ENCODE results near the gene BBC3. TPM values are rescaled to one million over a fixed set of nuclear protein-coding genes. Genes with fewer than 3 reads are reported as not detected.

The BBC3 gene
- total RNA-seq, 1 donor from 2014 or later: 54.6 TPM

DNA sequence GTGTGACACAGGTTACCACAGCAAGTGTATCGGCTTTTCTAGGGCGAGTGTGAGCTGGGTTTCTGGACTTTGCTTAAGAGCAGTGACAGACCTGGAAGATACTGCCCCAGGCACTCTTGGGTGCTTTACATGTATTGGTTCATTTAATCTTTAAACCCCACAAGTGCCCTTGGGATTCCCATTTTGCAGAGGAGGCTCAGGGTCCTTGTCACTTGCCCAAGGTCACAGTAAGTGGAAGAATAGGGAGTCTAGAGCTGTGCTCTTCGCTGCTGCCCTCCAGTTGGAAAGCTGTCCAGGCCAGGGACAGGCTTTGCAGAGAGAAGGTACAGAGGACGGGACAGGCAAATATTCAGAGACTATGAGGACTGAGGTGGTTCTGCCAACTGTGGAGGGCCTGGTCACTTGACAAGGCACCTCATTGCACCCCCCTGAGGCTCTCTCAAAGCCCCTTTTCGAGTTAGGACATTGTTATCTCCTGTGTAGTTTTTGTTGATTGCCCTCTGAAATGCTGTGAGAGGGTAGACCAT is 42.4 kb downstream of the BBC3 start:
- Mint-ChIP-seq H3K9me3 (ENCODE audit: unreplicated experiment) (no peaks in the 10 kb centered on the region), H3K36me3 (ENCODE audit: low read depth, unreplicated experiment) (peaks cover 11% of the 10 kb centered on the region), H3K4me1 (ENCODE audit: low read depth, unreplicated experiment) (peaks cover 25% of the 10 kb centered on the region), H3K27ac (ENCODE audit: unreplicated experiment) (no peak overlapping the region), H3K27me3 (ENCODE audit: low read depth, unreplicated experiment) (no peaks in the 10 kb centered on the region), H3K4me3 (ENCODE audit: unreplicated experiment) (no peak overlapping the region)
- DNase-seq (ENCODE audit: low read depth): no peak
- H3K9me3 ChIP-seq (ENCODE audit: insufficient read depth, low read depth, low read length): no peaks in the 10 kb centered on the region
- no peak overlapping the region for H3K27ac ChIP-seq (ENCODE audit: low read depth, low read length)
- FAIRE-seq: no peak
- no peak overlapping the region for H3K4me3 ChIP-seq (ENCODE audit: insufficient read depth, low read depth, low read length)
- H2AFZ ChIP-seq (ENCODE audit: low read depth, low read length): no peak overlapping the region
- peaks cover 28% of the 10 kb centered on the region for H3K4me1 ChIP-seq (ENCODE audit: insufficient read depth, low read length)
- TF ChIP-seq, protein P1, sequence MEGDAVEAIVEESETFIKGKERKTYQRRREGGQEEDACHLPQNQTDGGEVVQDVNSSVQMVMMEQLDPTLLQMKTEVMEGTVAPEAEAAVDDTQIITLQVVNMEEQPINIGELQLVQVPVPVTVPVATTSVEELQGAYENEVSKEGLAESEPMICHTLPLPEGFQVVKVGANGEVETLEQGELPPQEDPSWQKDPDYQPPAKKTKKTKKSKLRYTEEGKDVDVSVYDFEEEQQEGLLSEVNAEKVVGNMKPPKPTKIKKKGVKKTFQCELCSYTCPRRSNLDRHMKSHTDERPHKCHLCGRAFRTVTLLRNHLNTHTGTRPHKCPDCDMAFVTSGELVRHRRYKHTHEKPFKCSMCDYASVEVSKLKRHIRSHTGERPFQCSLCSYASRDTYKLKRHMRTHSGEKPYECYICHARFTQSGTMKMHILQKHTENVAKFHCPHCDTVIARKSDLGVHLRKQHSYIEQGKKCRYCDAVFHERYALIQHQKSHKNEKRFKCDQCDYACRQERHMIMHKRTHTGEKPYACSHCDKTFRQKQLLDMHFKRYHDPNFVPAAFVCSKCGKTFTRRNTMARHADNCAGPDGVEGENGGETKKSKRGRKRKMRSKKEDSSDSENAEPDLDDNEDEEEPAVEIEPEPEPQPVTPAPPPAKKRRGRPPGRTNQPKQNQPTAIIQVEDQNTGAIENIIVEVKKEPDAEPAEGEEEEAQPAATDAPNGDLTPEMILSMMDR (IDR thresholded peaks at IDR 0.05; ENCODE audit: insufficient read depth, low read depth, low read length): no peak
- no peak for TF ChIP-seq EZH2 (IDR thresholded peaks at IDR 0.05; ENCODE audit: insufficient read depth, low read length)
- no peak overlapping the region for H3K4me2 ChIP-seq (ENCODE audit: low read length)
- peaks cover 56% of the 10 kb centered on the region for H4K20me1 ChIP-seq (ENCODE audit: insufficient read depth, low read length)
- H3K27me3 ChIP-seq (ENCODE audit: insufficient read depth, low read length): no peaks in the 10 kb centered on the region
- no peak overlapping the region for H3K9ac ChIP-seq (ENCODE audit: low read length)
- H3K36me3 ChIP-seq (ENCODE audit: insufficient read depth, low read length): peaks cover 6% of the 10 kb centered on the region
- H3K79me2 ChIP-seq (ENCODE audit: insufficient read depth, low read length): peaks cover 46% of the 10 kb centered on the region

DNA sequence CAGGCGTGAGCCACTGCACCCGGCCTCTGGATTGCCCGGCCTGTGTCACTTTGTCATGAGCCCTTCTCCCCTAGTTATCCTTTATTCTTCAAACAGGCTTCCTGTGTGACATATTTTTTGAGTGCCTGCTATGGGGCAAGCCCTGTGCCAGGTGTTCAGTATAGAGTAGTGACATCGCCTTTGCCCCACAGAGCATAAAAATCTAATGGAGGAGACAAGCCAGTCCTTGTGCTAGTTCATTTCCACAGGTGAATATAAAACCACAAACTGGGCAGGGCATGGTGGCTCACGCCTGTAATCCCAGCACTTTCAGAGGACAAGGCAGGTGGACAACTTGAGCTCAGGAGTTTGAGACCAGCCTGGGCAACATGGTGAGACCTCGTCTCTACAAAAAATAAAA is 43.2 kb downstream of the BBC3 start:
- Mint-ChIP-seq H3K27me3 (ENCODE audit: low read depth, unreplicated experiment) (no peaks in the 10 kb centered on the region), H3K4me3 (ENCODE audit: unreplicated experiment) (no peak overlapping the region), H3K9me3 (ENCODE audit: unreplicated experiment) (no peaks in the 10 kb centered on the region), H3K27ac (ENCODE audit: unreplicated experiment) (no peak overlapping the region), H3K4me1 (ENCODE audit: low read depth, unreplicated experiment) (peaks cover 25% of the 10 kb centered on the region), H3K36me3 (ENCODE audit: low read depth, unreplicated experiment) (peaks cover 11% of the 10 kb centered on the region)
- Histone ChIP-seq H3K4me1 (ENCODE audit: insufficient read depth, low read length) (peaks cover 33% of the 10 kb centered on the region), H3K9me3 (ENCODE audit: insufficient read depth, low read depth, low read length) (no peaks in the 10 kb centered on the region), H3K27ac (ENCODE audit: low read depth, low read length) (no peak overlapping the region), H3K36me3 (ENCODE audit: insufficient read depth, low read length) (peaks cover 12% of the 10 kb centered on the region), H3K4me3 (ENCODE audit: insufficient read depth, low read depth, low read length) (no peak overlapping the region), H3K4me2 (ENCODE audit: low read length) (no peak overlapping the region), H3K27me3 (ENCODE audit: insufficient read depth, low read length) (no peaks in the 10 kb centered on the region), H3K9ac (ENCODE audit: low read length) (no peak overlapping the region), H2AFZ (ENCODE audit: low read depth, low read length) (no peak overlapping the region), H3K79me2 (ENCODE audit: insufficient read depth, low read length) (peaks cover 50% of the 10 kb centered on the region), H4K20me1 (ENCODE audit: insufficient read depth, low read length) (peaks cover 64% of the 10 kb centered on the region)
- no peak for FAIRE-seq
- no peak for DNase-seq (ENCODE audit: low read depth)
- TF ChIP-seq EZH2 (IDR thresholded peaks at IDR 0.05; ENCODE audit: insufficient read depth, low read length): no peak
- TF ChIP-seq, protein P1 (IDR thresholded peaks at IDR 0.05; ENCODE audit: insufficient read depth, low read depth, low read length): no peak

DNA sequence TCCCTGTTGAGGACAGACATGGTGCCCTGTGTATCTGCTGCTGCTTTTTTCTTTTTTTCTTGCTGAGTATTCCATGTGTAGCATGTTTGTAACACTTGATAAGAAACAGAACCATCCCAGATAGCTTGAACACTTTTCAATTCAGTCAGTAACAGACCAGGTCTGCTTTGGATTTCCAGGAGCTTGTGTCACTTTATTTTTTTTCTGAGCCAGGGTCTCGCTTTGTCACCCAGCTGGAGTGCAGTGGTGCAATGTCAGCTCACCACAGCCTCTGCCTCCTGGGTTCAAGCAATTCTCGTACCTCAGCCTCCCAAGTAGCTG is 43.7 kb downstream of the BBC3 start:
- FAIRE-seq (no peak), DNase-seq (ENCODE audit: low read depth) (no peak)
- Histone ChIP-seq H3K27ac (ENCODE audit: low read depth, low read length) (no peak overlapping the region), H3K27me3 (ENCODE audit: insufficient read depth, low read length) (no peaks in the 10 kb centered on the region), H3K4me1 (ENCODE audit: insufficient read depth, low read length) (peaks cover 37% of the 10 kb centered on the region), H3K4me3 (ENCODE audit: insufficient read depth, low read depth, low read length) (no peak overlapping the region), H3K79me2 (ENCODE audit: insufficient read depth, low read length) (peaks cover 45% of the 10 kb centered on the region), H3K36me3 (ENCODE audit: insufficient read depth, low read length) (peaks cover 12% of the 10 kb centered on the region), H2AFZ (ENCODE audit: low read depth, low read length) (no peak overlapping the region), H3K9me3 (ENCODE audit: insufficient read depth, low read depth, low read length) (no peaks in the 10 kb centered on the region), H3K4me2 (ENCODE audit: low read length) (no peak overlapping the region), H3K9ac (ENCODE audit: low read length) (no peak overlapping the region), H4K20me1 (ENCODE audit: insufficient read depth, low read length) (peaks cover 69% of the 10 kb centered on the region)
- Mint-ChIP-seq H3K4me3 (ENCODE audit: unreplicated experiment) (no peak overlapping the region), H3K9me3 (ENCODE audit: unreplicated experiment) (no peaks in the 10 kb centered on the region), H3K27me3 (ENCODE audit: low read depth, unreplicated experiment) (no peaks in the 10 kb centered on the region), H3K4me1 (ENCODE audit: low read depth, unreplicated experiment) (peaks cover 28% of the 10 kb centered on the region), H3K36me3 (ENCODE audit: low read depth, unreplicated experiment) (peaks cover 11% of the 10 kb centered on the region), H3K27ac (ENCODE audit: unreplicated experiment) (no peak overlapping the region)
- TF ChIP-seq EZH2 (IDR thresholded peaks at IDR 0.05; ENCODE audit: insufficient read depth, low read length): no peak
- TF ChIP-seq, protein P1 (IDR thresholded peaks at IDR 0.05; ENCODE audit: insufficient read depth, low read depth, low read length): no peak
